GM21526 (cell line): ENCODE measurements around the gene AK2.
"Not testable (repeated sequence)": the region's sequence is repeated elsewhere in the genome, so short reads cannot be mapped to it uniquely, and the experiment has no call there.

Experiments
- ATAC-seq: cut with Tn5 transposase; IDR thresholded peaks from one replicate; pipeline ENCODE4 v1.9.1; 2021; ENCODE audit warnings: moderate library complexity; ENCODE audit not compliant: unreplicated experiment, low FRiP score

Gene AK2

DNA sequence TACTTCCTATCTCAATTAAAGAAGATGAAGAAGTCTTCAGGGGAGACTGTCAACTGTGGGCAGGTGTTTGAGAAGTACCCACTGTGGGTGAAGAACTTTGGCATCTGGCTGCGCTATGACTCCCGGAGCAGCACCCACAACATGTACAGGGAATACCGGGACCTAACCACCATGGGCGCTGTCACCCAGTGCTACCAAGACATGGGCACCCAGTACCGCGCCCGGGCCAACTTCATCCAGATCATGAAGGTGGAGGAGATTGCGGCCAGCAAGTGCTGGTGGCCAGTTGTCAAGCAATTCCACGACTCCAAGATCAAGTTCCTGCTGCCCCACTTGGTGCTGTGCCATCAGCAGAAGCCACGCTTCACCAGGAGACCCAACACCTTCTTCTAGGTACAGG is 56.6 kb downstream of the AK2 start:
- ATAC-seq, result no peak

DNA sequence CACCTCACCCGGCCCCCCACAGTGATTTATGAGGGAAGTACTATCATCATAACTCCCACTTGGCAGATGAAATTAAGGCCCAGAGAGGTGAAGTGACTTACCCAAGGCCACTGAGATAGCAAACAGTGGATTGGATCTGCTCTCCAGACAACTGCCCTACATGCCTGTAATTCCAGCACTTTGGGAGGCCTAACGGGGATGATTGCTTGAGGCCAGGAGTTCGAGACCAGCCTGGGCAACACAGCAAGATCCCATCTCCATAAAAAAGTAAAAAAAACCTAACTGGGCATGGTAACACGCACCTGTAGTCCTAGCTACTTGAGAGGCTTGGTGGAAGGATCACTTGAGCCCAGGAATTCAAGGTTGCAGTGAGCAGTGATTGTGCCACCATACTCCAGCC is 57.8 kb downstream of the AK2 start:
- ATAC-seq, result no peak

DNA sequence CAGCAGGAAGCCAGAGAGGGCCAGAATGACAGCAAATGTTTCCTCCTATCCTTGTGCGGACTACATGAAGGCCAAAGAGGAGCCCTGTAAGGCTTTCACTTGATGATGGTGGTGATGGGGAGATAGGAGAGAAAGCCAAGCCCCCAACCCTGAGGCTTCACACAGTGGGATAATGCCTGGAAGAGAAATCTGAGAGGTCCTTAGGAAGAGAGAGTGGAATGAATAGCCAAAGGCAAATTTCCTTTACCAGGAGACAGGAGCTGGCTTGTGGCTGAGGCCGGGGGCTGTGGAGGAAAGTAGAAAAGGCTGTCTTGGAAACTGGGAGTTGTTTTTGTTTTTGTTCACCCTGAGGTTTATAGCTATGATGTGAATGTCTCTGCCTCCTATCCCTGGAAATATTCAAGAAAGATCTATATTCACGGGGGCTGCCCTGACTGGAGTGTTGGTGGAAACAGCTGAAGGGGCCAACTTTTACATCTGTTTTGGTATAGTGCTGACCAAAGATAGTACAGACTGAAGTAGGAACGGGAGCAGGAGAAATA is 59.1 kb downstream of the AK2 start:
- ATAC-seq, result no peak

DNA sequence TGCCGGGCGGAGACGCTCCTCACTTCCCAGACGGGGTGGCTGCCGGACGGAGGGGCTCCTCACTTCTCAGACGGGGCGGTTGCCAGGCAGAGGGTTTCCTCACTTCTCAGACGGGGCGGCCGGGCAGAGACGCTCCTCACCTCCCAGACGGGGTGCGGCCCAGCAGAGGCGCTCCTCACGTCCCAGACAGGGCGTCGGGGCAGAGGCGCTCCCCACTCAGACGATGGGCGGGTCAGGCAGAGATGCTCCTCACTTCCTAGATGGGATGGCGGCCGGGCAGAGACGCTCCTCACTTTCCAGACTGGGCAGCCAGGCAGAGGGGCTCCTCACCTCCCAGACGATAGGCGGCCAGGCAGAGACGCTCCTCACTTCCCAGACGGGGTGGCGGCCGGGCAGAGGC is 61.6 kb downstream of the AK2 start:
- ATAC-seq, result not testable (repeated sequence)

DNA sequence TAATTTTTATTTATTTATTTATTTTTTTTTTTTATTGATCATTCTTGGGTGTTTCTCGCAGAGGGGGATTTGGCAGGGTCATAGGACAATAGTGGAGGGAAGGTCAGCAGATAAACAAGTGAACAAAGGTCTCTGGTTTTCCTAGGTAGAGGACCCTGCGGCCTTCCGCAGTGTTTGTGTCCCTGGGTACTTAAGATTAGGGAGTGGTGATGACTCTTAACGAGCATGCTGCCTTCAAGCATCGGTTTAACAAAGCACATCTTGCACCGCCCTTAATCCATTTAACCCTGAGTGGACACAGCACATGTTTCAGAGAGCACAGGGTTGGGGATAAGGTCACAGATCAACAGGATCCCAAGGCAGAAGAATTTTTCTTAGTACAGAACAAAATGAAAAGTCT is 63.2 kb downstream of the AK2 start:
- not testable (repeated sequence) for ATAC-seq

DNA sequence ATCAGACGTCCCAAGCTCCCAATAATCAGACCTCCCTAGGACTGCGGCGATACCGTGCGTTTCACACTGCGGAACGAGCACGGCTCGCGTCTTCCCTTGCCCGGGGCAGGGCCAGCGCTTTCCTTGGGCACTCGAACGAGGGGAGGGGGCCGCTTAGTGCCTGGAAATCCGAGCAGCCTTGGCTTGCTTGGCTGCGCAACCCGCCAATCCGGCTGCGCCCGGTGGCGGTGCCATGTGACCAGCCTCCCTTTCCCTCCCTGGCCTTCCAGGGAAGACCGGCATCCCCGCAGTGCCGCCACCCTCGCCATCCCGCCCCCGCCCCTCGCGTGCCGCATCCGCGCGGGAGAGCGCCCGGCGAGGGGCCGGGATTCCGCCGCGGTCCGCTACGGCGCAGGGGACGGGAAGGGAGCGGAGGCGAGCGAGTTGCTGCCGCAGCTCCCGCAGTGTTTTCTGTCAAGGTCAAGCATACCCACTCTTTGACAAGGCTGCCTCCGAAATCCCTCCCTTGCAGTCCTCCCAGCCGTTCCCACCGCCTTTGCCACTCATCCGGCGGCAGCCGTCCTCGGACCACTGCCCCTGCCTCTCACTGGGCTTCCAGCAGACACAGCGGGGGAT is 63.8 kb downstream of the AK2 start:
- ATAC-seq, result no peak

DNA sequence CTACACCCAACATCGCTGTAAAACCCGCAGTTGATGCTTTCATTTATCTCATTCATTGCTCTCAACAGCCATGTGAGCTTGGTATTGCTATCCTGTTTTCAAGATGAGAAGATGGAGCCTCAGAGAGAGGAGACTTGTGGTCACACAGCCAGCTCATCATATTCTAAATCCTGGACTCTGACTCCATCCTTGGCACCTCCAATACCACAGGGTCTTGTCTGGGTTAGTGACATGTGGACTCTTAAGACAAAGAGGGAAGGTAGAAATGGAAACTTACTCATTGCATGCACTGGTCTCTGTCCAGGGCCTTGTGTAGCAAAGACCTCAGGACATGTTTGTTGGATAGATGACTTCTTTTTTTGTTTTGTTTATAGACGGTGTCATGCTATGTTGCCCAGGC is 65.1 kb downstream of the AK2 start:
- ATAC-seq, result no peak

DNA sequence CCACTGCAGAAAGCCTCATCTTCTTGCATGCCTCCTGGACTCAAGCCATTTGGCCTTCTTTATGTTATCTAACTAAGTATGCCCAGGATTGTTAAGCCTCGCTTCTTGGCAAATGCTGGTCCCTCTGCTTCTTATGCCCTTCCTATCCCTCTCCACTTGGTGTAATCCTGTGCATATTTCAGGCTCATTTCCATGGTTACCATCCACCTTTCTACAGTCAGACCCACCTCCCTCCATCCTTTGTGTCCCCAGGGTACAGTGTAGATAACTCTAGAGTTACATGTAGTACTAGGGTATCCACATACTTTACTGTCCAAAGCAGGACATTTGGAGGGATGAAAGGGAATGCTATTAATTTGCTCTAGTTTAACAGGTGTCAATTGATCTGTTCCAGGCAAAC is 65.5 kb downstream of the AK2 start:
- no peak for ATAC-seq

DNA sequence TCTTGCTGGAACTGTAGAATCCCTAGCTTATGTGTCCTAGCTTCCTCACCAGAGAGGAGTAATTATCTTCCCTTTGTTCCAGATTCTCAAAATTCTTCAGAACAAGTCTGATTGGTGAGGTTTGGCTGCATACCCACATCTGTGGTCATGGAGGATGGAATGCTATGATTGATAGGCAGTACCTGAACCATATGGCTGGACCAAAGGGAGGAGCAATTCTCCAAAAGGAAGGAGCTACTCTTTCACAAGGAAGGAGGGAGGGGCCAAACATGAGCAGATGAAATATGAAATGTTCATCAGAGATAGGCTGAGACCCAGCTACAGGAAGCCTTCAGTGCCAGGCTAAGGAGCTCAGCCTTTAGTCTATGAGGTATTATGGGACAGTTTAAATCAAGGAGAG is 67.1 kb downstream of the AK2 start:
- ATAC-seq, result no peak

DNA sequence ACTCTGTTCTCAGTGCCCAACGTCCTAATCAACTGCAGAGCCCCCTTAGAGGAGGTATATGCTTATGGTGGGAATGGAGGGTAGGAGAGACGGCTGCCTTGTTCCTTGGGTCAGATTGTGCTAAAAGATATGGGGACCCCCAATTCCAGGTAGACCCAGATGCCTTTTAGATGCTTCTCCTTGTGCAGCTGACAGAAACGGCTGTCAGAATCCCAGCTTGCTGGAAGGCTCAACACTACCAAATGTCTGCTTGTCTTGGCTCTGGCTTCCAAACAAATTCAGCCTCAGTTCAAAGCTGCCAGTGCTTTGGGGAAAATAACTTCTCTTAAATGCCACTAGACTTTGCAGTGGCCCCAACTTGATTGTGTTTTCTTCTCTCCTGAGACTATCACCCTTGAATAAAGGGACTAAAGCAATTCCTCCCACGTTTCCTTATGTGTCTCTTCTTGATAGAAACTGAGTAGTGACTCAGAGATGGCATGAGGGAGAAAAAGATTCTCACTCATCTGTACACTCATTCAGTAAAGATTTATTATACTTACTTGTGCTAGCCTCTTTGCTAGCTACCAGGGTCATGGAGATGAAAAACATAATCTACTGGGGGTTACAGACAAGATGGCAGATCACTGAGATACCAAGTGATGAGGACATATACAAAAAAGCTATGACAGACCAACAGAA is 68.7 kb downstream of the AK2 start:
- ATAC-seq, result no peak

DNA sequence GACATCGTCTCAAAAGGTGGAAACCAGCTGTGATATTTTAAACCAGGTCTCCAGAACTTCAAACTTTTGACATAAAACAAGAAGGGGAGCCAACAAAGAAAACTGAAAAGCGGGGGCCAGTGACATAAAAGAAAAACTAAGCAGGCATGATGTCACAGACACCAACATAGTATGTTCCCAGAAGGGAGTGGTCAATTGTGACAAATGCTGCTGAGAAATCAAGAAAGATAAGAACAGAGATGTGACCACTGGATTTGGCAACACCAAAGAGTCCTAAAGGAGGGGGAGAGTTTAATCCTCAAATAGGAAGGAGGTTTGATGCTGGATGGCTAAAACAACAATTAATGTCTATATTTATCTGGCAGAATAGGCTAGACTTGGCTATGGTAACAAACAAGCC is 69.8 kb downstream of the AK2 start:
- no peak for ATAC-seq

DNA sequence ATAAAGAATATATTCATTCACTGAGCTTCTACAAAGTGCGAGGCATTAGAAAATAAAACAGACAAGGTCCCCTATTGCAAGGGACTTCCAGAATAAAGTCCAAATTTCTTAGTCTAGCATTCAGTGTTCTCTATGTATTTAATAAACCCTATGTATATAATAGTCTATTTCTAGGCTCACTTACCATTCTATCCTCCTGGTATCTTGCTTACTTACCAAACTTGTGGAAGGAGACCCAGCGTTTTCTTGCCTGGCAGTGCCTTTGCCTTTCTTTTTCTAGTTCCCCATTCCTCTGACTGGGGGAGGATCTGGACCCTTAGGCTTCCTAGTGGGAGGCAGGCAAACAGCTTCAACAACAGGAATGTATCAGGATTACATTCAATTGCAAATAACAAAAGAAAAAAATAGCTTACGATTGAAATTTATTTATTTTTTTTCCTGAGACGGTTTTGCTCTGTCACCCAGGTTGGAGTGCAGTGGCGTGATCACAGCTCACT is 71.4 kb downstream of the AK2 start:
- no peak for ATAC-seq

DNA sequence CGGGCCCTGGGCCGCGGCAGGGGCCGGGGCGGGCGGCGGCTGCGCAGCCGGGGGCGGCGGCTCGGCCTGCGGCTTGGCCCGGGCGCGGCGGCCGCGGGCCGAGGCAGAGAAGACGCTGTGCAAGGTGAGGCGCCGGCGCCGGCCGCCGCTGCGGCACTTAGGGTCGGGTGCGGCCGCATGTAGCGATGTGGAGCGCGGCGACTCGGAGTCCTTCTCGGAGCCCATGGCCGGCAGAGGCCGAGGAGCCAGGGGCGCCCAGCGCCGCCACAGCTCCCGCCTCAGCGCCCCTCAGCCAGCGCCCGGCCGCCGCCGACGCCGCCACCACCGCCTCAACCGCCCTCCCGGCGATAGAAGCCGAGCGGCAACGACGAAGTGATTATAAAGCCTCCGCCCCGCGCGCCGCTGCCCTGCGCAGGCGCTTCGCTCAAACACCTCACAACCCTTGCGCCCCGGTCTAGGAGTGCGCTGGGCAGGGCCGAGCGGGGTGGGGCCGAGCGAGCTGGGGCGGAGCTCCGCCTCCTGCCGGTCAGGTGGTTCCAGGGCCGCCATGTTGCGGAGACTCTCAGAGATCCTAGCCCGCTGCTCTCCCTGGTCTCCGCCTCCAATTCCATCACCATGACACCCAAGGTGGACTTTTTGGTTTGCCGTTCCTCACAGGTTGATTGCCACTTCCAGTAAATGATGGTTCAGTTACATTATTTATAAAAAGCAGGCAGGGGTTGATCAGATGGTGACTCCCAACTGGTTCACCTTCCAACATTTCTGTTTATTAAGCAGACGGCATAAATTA is 72.0 kb downstream of the AK2 start, which contains the start of gene RNF19B:
RNF19B (minus strand) TSS at position 349 of the 790 bp plus-strand sequence; CDS start at position 225, 124 bp downstream.
- ATAC-seq, result peak; percentile 80

DNA sequence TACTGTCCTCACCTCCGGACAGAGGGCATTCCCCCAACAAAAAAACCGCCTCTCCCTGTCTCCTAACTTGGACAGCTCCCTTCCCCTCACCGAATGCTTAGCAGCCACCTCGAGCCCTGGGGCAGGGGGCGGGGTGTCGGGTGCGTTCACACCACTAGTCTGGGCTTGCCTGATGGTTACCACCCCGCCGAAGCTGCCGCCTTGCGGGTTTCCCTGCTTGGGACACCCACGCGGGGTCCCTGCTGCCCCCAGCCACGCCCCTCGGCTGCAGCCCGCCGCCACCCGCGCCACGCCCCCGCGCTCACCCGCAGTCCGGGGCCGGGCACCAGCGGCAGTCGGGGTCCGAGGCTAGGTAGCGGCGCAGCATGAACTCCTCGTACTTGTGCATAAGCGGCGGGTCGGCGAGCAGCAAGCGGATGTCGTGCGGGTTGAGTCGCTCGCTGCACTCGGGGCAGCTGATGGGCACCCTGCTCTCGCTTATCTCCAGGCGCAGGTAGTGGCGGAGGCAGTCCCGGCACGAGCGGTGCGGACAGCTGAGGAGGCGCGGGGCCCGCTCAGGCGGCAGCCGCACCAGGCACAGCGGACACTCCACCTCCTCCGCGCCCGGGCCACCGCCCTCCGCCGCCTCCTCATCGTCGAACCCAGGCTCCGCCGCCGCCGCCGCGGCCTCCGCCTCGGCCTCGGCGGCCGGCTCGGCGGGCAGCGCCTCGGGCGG is 72.8 kb downstream of the AK2 start:
- peak; percentile 15 for ATAC-seq

DNA sequence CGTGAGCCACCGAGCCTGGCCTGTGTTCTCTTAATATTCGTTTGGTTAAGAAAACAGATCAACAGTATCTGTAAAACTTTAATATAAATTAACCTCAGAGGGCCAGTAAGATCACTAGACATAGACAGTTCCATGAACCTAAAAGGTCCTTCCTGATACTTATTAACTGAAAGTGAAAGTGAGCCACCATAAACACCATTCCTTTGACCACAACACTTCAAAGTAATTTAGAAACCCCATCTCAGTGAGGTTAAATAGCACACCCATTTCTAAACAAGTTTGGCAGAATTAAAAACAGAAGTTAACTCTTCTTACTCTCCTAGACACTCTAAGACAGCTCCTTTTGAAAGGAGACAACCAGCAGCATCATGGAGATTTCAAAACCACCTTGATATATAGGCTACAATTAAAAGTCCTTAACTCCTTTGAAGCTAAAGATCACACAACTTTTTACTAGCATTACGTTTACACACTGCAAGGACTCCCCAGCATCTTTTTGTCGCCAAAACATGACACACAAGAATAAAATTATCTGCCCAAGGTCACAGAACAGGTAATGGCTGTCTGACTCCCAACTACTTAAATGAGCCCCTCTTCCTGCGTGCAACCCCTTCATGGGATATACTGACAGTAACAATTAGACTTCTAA is 74.3 kb downstream of the AK2 start:
- no peak for ATAC-seq

DNA sequence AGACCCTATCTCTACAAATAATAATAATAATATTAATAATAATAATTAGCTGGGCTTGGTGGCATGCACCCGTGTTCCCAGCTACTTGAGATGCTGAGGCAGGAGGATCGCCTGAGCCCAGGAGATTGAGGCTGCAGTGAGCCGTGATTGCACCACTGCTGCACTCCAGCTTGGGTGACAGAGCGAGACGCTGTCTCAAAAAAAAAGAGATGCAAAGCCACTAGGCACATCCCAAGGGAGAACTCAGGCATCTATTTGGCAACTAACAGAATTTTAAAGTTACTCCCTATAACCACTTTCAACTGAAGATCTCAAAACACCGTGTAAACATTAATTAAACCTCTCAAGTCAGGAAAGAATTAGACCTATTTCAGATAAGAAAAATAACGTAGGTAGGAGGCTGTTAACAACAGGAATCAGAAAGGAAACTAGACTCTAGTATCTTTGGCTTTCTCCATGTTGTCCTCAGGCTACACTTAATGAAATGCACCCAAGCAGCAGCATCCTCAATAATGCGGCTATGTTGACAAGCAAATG is 75.8 kb downstream of the AK2 start:
- ATAC-seq, result no peak

DNA sequence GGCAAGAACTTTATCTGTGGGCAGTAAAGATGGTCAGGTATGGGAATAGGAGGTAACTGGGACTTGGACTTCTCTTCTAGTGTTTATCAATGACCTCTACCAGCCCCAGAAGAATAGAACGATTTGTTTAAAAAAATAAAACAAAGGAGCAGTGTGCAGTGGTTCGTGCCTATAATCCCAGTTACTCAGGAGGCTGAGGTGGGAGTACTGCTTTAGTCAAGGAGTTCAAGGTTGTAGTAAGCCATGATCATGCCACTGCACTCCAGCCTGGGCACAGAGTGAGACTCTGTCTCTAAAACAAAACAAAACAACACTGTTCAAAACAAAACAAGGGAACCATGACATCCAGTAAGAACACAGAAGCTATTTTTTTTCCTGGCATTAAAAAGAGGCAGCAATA is 76.3 kb downstream of the AK2 start:
- ATAC-seq, result no peak

DNA sequence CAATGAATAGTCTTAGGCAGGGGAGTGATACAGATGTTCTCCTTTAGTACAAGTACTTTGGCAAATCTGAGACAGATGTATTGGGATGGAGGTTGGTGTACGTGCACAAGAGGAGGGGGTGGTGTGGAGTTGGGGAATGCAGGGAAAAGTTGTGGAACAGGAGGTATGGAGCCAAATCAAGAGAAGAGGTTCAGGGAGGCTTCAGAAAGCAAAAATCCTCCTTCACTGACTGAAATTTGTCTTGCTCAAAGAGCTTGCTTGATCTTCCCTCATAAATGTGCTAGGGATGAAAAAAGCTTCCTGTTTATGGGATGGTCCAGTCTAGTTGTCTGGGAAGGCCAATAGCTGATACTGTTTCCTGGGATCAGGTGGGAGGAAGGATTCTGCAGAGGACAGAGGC is 77.9 kb downstream of the AK2 start:
- ATAC-seq, result no peak
